Measurements from ENCODE around the gene CHSY3. TPM values are rescaled to one million over a fixed set of nuclear protein-coding genes. Genes with fewer than 3 reads are reported as not detected.

CHSY3 gene
- total RNA-seq, 4 donors from 2014 or later = 0.51 to 7.8 (median 2.2) TPM

DNA sequence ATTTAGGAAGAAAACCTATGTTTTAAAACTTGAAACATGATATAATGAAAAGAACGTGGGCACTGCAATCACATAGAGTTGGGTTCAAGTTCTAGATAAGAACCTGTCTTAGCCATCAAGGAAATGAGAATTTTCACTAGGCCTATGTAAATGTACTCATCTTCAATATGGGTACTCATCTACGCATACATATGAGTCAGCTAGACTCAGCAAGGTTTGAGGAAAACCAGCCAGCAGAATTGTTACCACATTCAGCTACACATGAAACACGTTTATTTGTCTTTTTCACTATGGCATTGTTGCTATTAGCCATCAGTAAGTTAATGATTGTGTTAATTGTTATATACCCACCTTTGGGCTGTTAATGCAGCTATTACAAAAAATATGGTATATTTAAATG, 146.3 kb downstream of the CHSY3 start:
- no peaks in the 10 kb centered on the region for H3K9me3 ChIP-seq
- no peaks in the 10 kb centered on the region for H3K27me3 ChIP-seq
- intact Hi-C loops (cut with DNase I; ENCODE audit: low total_unique reads) (no loop called here), in situ Hi-C loops (cut with MboI; ENCODE audit: low sequenced_read_pairs in 4 of 4) (no loop called here)
- H3K27ac ChIP-seq = no peak overlapping the region
- H3K36me3 ChIP-seq = no peaks in the 10 kb centered on the region
- no peak for TF ChIP-seq POLR2A (IDR thresholded peaks at IDR 0.05)
- TF ChIP-seq, protein P1, sequence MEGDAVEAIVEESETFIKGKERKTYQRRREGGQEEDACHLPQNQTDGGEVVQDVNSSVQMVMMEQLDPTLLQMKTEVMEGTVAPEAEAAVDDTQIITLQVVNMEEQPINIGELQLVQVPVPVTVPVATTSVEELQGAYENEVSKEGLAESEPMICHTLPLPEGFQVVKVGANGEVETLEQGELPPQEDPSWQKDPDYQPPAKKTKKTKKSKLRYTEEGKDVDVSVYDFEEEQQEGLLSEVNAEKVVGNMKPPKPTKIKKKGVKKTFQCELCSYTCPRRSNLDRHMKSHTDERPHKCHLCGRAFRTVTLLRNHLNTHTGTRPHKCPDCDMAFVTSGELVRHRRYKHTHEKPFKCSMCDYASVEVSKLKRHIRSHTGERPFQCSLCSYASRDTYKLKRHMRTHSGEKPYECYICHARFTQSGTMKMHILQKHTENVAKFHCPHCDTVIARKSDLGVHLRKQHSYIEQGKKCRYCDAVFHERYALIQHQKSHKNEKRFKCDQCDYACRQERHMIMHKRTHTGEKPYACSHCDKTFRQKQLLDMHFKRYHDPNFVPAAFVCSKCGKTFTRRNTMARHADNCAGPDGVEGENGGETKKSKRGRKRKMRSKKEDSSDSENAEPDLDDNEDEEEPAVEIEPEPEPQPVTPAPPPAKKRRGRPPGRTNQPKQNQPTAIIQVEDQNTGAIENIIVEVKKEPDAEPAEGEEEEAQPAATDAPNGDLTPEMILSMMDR (IDR thresholded peaks at IDR 0.05 in 4 of 5, conservative IDR thresholded peaks at IDR 0.05 in 1 of 5) = no peak
- ATAC-seq (no peak), DNase-seq (no peak)
- no peaks in the 10 kb centered on the region for H3K4me1 ChIP-seq
- H3K4me3 ChIP-seq = no peak overlapping the region

DNA sequence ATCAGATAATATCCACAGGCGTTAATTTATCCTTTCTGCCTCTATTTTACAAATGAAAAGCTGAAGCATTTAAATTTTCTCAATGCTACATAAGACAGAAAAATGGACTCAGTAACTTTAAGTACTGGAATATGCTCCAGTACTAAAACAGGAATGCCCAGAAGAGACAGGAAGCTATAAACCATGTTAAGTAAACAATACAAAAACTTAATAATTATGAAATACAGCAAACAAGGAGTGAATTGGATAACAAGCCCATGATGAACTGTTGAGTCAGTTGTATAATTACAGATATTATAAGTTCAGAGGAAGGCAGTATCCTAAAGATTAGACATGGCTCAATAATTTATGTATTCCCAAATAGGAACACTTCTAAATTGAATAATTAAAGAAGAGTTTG, 148.5 kb downstream of the CHSY3 start:
- no peaks in the 10 kb centered on the region for H3K9me3 ChIP-seq
- ATAC-seq = no peak
- H3K27me3 ChIP-seq = no peaks in the 10 kb centered on the region
- in situ Hi-C loops (cut with MboI; ENCODE audit: low sequenced_read_pairs in 4 of 4) (no loop called here), intact Hi-C loops (cut with DNase I; ENCODE audit: low total_unique reads) (no loop called here)
- H3K4me3 ChIP-seq = no peak overlapping the region
- H3K36me3 ChIP-seq = no peaks in the 10 kb centered on the region
- no peak for DNase-seq
- H3K4me1 ChIP-seq = no peaks in the 10 kb centered on the region
- TF ChIP-seq, protein P1 (IDR thresholded peaks at IDR 0.05 in 4 of 5, conservative IDR thresholded peaks at IDR 0.05 in 1 of 5) = no peak
- TF ChIP-seq POLR2A (IDR thresholded peaks at IDR 0.05) = no peak
- no peak overlapping the region for H3K27ac ChIP-seq

DNA sequence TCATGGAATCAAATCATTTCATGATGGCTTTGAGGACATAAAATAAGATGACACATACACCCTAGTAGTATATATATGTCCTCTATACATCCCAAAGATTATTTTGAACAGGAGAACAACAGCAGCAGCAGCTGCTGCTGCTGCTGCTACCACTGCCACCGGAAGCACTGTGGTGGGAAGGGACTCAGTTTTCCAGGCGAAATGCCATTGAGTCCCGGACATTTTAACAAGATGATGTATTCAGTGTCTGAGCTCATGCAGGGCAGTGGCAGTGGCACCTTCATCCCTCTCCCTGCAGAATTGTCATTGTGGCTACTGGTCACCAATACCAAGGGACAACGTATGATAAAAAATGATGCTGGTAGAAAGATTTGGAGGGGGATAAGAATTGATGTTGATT, 151.3 kb downstream of the CHSY3 start:
- no peak overlapping the region for H3K4me3 ChIP-seq
- H3K27ac ChIP-seq = no peak overlapping the region
- H3K27me3 ChIP-seq = no peaks in the 10 kb centered on the region
- no peaks in the 10 kb centered on the region for H3K4me1 ChIP-seq
- H3K36me3 ChIP-seq = no peaks in the 10 kb centered on the region
- no peak for DNase-seq
- TF ChIP-seq, protein P1 (IDR thresholded peaks at IDR 0.05 in 4 of 5, conservative IDR thresholded peaks at IDR 0.05 in 1 of 5) = no peak
- TF ChIP-seq POLR2A (IDR thresholded peaks at IDR 0.05) = no peak
- ATAC-seq = no peak
- intact Hi-C loops (cut with DNase I; ENCODE audit: low total_unique reads) (no loop called here), in situ Hi-C loops (cut with MboI; ENCODE audit: low sequenced_read_pairs in 4 of 4) (no loop called here)
- H3K9me3 ChIP-seq = no peaks in the 10 kb centered on the region

DNA sequence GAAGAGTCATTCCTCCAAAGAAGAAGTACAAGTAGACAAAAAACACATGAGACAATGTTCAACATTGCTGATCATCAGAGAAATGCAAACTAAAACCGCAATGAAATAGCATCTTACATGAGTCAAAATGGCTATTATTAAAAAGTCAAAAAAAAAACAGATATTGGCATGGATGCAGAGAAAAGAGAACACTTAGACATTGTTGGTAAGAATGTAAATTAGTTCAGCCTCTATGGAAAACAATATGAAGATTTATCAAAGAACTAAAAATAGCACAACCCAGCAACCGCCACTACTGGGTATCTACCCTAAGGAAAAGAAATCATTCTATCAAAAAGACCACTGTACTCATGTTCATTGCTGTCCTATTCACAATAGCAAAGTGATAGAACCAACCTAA, 157.5 kb downstream of the CHSY3 start:
- TF ChIP-seq POLR2A (IDR thresholded peaks at IDR 0.05) = no peak
- TF ChIP-seq, protein P1 (IDR thresholded peaks at IDR 0.05 in 4 of 5, conservative IDR thresholded peaks at IDR 0.05 in 1 of 5) = no peak
- no peaks in the 10 kb centered on the region for H3K9me3 ChIP-seq
- DNase-seq (no peak), ATAC-seq (no peak)
- no peaks in the 10 kb centered on the region for H3K4me1 ChIP-seq
- no peak overlapping the region for H3K27ac ChIP-seq
- in situ Hi-C loops (cut with MboI; ENCODE audit: low sequenced_read_pairs in 4 of 4) (no loop called here), intact Hi-C loops (cut with DNase I; ENCODE audit: low total_unique reads) (no loop called here)
- no peaks in the 10 kb centered on the region for H3K36me3 ChIP-seq
- H3K27me3 ChIP-seq = no peaks in the 10 kb centered on the region
- H3K4me3 ChIP-seq = no peak overlapping the region

DNA sequence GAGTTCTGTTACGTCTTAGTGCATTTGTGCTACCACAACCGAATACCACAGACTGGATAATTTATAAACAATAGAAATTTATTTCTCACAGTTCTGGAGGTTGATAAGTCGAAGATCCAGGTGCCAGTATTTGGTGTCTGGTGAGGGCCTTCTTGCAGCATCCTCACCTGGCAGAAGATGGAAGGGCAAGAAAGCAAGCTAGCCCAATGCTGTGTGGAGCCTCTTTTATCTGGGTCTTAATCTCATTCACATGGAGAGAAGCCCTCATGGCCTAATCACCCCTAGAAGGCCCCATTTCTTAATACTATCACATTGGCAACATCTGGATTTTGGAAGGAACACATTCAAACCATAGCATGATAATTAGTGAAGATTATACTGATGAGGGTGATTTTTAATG, 159.3 kb downstream of the CHSY3 start:
- no peak for TF ChIP-seq POLR2A (IDR thresholded peaks at IDR 0.05)
- TF ChIP-seq, protein P1 (IDR thresholded peaks at IDR 0.05 in 4 of 5, conservative IDR thresholded peaks at IDR 0.05 in 1 of 5) = no peak
- H3K9me3 ChIP-seq = no peaks in the 10 kb centered on the region
- H3K4me1 ChIP-seq = no peaks in the 10 kb centered on the region
- intact Hi-C loops (cut with DNase I; ENCODE audit: low total_unique reads) (no loop called here), in situ Hi-C loops (cut with MboI; ENCODE audit: low sequenced_read_pairs in 4 of 4) (no loop called here)
- H3K27ac ChIP-seq = no peak overlapping the region
- H3K27me3 ChIP-seq = no peaks in the 10 kb centered on the region
- no peak for ATAC-seq
- DNase-seq = no peak
- no peak overlapping the region for H3K4me3 ChIP-seq
- no peaks in the 10 kb centered on the region for H3K36me3 ChIP-seq

All from gastrocnemius medialis (tissue), 4 donors.